PC-9 (cell line): Measurements from ENCODE around the gene NSUN6. TPM values are rescaled to one million over a fixed set of nuclear protein-coding genes. Genes with fewer than 3 reads are reported as not detected.
A peak's percentile ranks its signal among the peaks of the same experiment; 100 is the strongest.

Experiments
- BruUV-seq: library from RNA; stranded (reverse); fragments of 400-500 nt; replicated peaks from 2 replicates; lab custom pipeline; 2021; lab: Mats Ljungman, UMichigan
- CTCF ChIA-PET: fragments of 300-600 bp; sonication (Branson Sonifier 250); formaldehyde crosslinking; loops from one replicate; lab custom pipeline; 2022; ENCODE audit warnings: antibody characterized with exemption; lab: Charles Lee
- POLR2A ChIA-PET: fragments of 300-600 bp; sonication (Branson Sonifier 250); formaldehyde crosslinking; loops from one replicate; lab custom pipeline; 2022; ENCODE audit warnings: antibody characterized with exemption; ENCODE audit not compliant: unreplicated experiment; lab: Charles Lee
- DNase-seq, 2 experiments: peaks; one replicate each; pipeline versions ENCODE4 v3.0.0 to v3.0.0-alpha.2; 2015 to 2022; ENCODE audit warnings: mixed read lengths in 1 of 2
- H2AFZ ChIP-seq: fragments of 200-600 bp; sonication (generic); 2 replicates; pipeline ENCODE4 v1.8.1; 2017; ENCODE audit warnings: antibody characterized with exemption
- H3F3A ChIP-seq: fragments of 200-600 bp; sonication (generic); 2 replicates; pipeline ENCODE4 v1.8.1; 2017; ENCODE audit warnings: antibody characterized with exemption, mild to moderate bottlenecking, low read depth; ENCODE audit not compliant: insufficient read depth
- H3K27ac ChIP-seq: fragments of 200-600 bp; sonication (generic); 2 replicates; pipeline ENCODE4 v1.6.1; 2016; ENCODE audit warnings: mixed run types
- H3K27me3 ChIP-seq: fragments of 200-600 bp; sonication (generic); 2 replicates; pipeline ENCODE4 v1.6.1; 2016; ENCODE audit warnings: low read depth, mixed run types; ENCODE audit not compliant: insufficient read depth
- H3K36me3 ChIP-seq: fragments of 200-600 bp; sonication (generic); 2 replicates; pipeline ENCODE4 v1.6.1; 2016; ENCODE audit warnings: low read depth, mixed run types
- H3K4me1 ChIP-seq: fragments of 200-600 bp; sonication (generic); replicated peaks from 2 replicates; pipeline ENCODE4 v1.6.1; 2016; ENCODE audit warnings: mixed run types; ENCODE audit not compliant: insufficient read depth
- H3K4me2 ChIP-seq: fragments of 200-600 bp; sonication (generic); 2 replicates; pipeline ENCODE4 v1.6.1; 2017; ENCODE audit warnings: mixed run types
- H3K4me3 ChIP-seq: fragments of 200-600 bp; sonication (generic); 2 replicates; pipeline ENCODE4 v1.6.1; 2016; ENCODE audit warnings: mixed run types
- H3K79me2 ChIP-seq: fragments of 200-600 bp; sonication (generic); 2 replicates; pipeline ENCODE4 v1.6.1; 2017; ENCODE audit warnings: low read depth, mixed run types
- H3K9me2 ChIP-seq: fragments of 200-600 bp; sonication (generic); 2 replicates; pipeline ENCODE4 v1.8.1; 2017; ENCODE audit warnings: mild to moderate bottlenecking; ENCODE audit not compliant: insufficient read depth
- H3K9me3 ChIP-seq: fragments of 200-600 bp; sonication (generic); 2 replicates; pipeline ENCODE4 v1.8.1; 2016; ENCODE audit warnings: low read depth; ENCODE audit not compliant: insufficient read depth
- H4K20me1 ChIP-seq: fragments of 200-600 bp; sonication (generic); 2 replicates; pipeline ENCODE4 v1.8.1; 2017; ENCODE audit not compliant: insufficient read depth
- EZH2 ChIP-seq: fragments of 200-600 bp; sonication (generic); IDR thresholded peaks from 2 replicates; pipeline ENCODE4 v1.8.0; 2017; ENCODE audit warnings: antibody characterized with exemption, low read depth
- intact Hi-C: fragments of 100-400 bp; cut with micrococcal nuclease; formaldehyde crosslinking; loops from one replicate; pipeline ENCODE4 v1.10.0; 2022; ENCODE audit not compliant: unreplicated experiment
- total RNA-seq: library from RNA; stranded (reverse); gene quantifications from 2 replicates; pipeline ENCODE4 v1.2.3, GENCODE V29; 2021
- TF ChIP-seq, protein P1 (sequence below): fragments of 200-600 bp; sonication (generic); conservative IDR thresholded peaks from 2 replicates; pipeline ENCODE4 v1.6.1; 2017; ENCODE audit warnings: mixed run types, antibody characterized with exemption, mild to moderate bottlenecking, moderate library complexity

The NSUN6 gene
- total RNA-seq, 1 experiment from 2014 or later = 11.9 TPM

DNA sequence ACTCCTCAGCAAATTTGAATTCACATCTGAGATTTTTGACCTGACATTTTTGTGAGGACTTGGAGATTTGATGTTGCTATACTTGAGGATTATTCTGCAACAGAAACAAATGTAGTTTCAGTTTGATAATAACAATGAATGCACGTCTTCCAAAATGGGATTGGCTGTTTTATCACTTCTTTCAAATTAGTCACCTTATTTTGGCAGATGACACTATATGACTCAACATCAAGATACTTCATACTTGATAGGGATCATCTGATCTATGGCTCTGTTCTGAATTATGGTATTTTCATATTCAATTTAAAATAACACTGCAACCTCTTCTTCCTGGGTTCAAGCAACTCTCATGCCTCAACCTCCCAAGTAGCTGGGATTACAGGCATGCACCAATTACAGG, 32.0 kb upstream of the NSUN6 start:
- Histone ChIP-seq H3K36me3 (no peaks in the 10 kb centered on the region), H4K20me1 (no peaks in the 10 kb centered on the region), H2AFZ (no peak overlapping the region), H3F3A (no peaks in the 10 kb centered on the region), H3K9me3 (no peaks in the 10 kb centered on the region), H3K9me2 (no peaks in the 10 kb centered on the region), H3K4me2 (no peak overlapping the region), H3K27me3 (no peaks in the 10 kb centered on the region), H3K27ac (no peak overlapping the region), H3K4me3 (no peak overlapping the region), H3K4me1 (no peaks in the 10 kb centered on the region), H3K79me2 (no peaks in the 10 kb centered on the region)
- no TSS peak for BruUV-seq
- no peak for DNase-seq
- ChIA-PET POLR2A (no interaction called here), CTCF (no interaction called here)
- intact Hi-C loops = no loop called here
- no peak for TF ChIP-seq EZH2
- TF ChIP-seq, protein P1, sequence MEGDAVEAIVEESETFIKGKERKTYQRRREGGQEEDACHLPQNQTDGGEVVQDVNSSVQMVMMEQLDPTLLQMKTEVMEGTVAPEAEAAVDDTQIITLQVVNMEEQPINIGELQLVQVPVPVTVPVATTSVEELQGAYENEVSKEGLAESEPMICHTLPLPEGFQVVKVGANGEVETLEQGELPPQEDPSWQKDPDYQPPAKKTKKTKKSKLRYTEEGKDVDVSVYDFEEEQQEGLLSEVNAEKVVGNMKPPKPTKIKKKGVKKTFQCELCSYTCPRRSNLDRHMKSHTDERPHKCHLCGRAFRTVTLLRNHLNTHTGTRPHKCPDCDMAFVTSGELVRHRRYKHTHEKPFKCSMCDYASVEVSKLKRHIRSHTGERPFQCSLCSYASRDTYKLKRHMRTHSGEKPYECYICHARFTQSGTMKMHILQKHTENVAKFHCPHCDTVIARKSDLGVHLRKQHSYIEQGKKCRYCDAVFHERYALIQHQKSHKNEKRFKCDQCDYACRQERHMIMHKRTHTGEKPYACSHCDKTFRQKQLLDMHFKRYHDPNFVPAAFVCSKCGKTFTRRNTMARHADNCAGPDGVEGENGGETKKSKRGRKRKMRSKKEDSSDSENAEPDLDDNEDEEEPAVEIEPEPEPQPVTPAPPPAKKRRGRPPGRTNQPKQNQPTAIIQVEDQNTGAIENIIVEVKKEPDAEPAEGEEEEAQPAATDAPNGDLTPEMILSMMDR = no peak

DNA sequence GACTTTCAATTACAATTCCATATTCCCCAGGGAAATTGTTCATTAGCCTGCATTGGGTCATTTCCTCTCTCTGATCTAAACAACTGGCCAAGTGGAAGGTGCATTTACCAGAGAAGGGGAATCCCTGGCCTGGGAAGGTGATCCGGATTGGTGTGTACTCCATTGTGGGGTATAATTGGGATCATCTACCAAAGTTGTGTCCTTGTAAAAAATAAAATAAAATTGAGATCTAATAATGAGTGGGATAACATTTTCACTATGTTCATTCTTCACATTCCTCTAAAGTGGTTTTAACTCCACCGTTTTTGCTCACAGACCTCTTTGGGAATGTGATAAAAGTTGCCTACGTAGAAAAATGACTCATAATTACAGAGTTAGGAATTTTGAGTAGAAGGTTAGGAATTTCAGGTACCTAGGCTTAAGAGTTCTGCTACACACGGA, 30.6 kb upstream of the NSUN6 start:
- ChIA-PET CTCF (no interaction called here), POLR2A (no interaction called here)
- Histone ChIP-seq H2AFZ (no peak overlapping the region), H3K27me3 (no peaks in the 10 kb centered on the region), H3K27ac (peak overlapping the region; percentile 24; the same call in 1 of the 2 replicates), H3K4me3 (no peak overlapping the region), H3K4me2 (no peak overlapping the region), H3K4me1 (no peaks in the 10 kb centered on the region), H4K20me1 (no peaks in the 10 kb centered on the region), H3K9me3 (no peaks in the 10 kb centered on the region), H3K9me2 (no peaks in the 10 kb centered on the region), H3K79me2 (no peaks in the 10 kb centered on the region), H3K36me3 (no peaks in the 10 kb centered on the region), H3F3A (no peaks in the 10 kb centered on the region)
- intact Hi-C loops = loop anchor here (1.0 kb wide), 1 partner anchor 72 kb away; no protein-coding TSS in a partner anchor
- TF ChIP-seq, protein P1 = no peak
- TF ChIP-seq EZH2 = no peak
- peak in 1 of 2 experiments; percentile 36 for DNase-seq
- BruUV-seq = no TSS peak

DNA sequence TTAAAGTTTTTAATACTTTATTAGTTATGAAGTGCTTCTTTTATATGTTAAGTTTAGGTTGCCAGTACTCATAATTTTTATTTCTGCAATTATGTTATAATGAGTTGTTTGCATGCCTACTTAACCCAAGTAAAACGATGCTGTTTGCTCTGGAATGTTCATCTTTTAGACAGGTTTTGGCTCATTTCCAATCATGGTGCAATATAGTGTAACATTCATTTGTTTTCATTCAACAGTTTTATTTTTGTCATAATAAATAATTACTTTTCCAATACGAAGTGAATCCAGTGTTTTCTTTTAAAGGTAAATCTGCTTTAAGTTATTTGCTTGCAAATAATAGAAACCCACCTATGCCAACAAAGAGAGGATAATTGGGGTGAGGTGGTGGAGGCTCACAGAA, 30.0 kb upstream of the NSUN6 start:
- Histone ChIP-seq H3F3A (no peaks in the 10 kb centered on the region), H3K9me2 (no peaks in the 10 kb centered on the region), H3K27me3 (no peaks in the 10 kb centered on the region), H2AFZ (no peak overlapping the region), H3K79me2 (no peaks in the 10 kb centered on the region), H3K4me3 (no peak overlapping the region), H3K27ac (peak overlapping the region; percentile 24; the same call in 1 of the 2 replicates), H3K4me1 (no peaks in the 10 kb centered on the region), H3K4me2 (no peak overlapping the region), H3K36me3 (no peaks in the 10 kb centered on the region; the same call in 1 of the 2 replicates), H4K20me1 (no peaks in the 10 kb centered on the region), H3K9me3 (no peaks in the 10 kb centered on the region)
- ChIA-PET POLR2A (no interaction called here), CTCF (no interaction called here)
- intact Hi-C loops = no loop called here
- no TSS peak for BruUV-seq
- no peak for TF ChIP-seq EZH2
- TF ChIP-seq, protein P1 = no peak
- DNase-seq = no peak
